HG03575 (cell line): ENCODE data around the gene SCEL.

Source experiments
- ATAC-seq: cut with Tn5 transposase; IDR thresholded peaks from one replicate; pipeline ENCODE4 v1.9.1; 2021; ENCODE audit not compliant: unreplicated experiment, insufficient number of reproducible peaks, low FRiP score; ENCODE audit errors: extremely low read depth

The SCEL gene

GRCh38 chr13:77519808-77520207 lies 15.7 kb upstream of the SCEL start:
- ATAC-seq, result no peak

GRCh38 chr13:77521194-77521593 lies 14.3 kb upstream of the SCEL start:
- no peak for ATAC-seq

DNA sequence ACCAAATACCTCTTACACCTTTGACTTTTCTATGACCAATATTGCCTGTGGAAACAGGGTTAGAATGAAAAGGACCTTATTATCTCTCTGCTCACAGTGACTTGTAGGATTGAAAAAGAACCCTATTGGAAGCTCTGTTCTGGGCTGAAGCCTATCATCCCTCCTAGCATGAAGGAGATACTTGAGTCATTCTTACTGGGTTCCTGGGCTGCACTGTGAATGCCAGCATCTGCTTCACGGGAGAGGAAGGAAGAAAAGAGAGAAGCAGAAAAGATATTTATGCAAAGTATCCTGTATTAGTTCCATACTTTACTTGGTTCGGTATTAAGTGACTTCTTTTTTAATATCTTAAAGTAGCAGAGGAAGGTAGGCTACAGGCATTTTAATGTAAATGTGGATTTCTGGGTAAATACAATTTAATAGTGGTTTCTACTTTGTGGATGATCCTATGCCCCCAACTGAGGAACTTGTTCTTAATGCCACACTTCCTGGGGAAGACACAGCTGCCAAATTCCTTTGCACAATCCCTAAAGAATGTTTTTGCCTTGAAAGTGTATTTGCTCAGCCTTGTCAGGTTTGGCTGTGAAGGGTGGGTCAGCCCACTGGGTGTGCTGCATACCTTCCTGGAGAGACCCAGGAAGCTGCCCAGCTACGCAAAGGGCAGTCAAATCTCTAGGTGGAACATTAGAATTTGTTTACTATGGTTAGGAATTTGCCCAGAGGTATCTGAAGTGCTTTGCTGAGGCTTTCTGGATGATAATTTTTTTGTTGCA lies 13.7 kb upstream of the SCEL start:
- no peak for ATAC-seq

GRCh38 chr13:77522444-77522843 lies 13.1 kb upstream of the SCEL start:
- no peak for ATAC-seq

GRCh38 chr13:77523386-77523785 lies 12.1 kb upstream of the SCEL start:
- ATAC-seq, result no peak

DNA sequence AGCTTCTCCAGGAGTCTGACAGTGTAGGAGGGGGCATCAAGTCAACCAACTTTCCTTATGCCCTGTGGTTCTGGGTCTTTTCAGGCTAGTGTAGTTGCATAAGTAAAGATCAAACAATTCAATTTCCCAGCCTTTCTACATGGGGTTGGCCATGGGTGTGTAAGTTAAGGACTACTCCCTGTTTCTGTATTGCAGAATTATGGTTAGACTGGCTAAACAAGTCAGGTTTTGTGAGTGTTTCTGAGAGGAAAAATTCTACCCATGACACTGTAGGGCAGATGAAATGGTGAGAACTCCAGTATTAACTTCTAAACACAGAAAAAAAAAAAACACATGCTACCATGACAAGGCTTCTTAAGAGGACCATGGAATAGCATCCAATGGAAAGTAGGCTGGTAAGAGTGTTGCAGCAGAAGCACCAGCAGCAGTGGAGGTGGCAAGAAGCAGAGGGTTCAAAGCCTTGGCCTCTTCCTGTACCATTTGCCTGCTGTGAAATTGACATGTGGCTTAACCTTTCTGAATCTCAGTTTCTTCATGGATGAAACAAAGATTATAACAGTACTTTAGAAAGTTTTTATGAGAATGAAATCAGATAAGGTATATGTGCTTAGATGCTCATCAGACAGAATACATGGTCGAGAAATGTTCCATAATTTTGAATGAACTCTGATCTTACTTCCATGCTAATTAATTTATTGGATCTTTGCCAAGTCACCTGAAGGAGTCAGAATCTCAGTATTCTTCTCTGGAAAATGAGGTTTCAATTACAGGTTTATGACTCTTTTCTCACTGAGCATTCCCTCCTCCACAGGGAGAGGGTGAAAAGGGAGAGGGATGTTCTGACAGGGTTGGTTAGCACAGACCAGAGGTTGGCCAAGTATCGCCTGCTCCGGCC lies 11.4 kb upstream of the SCEL start:
- ATAC-seq, result no peak

- no peak for ATAC-seq
Observed at GRCh38 chr13:77528414-77528813, 7.1 kb upstream of the SCEL start.

- peak; percentile 68 for ATAC-seq
Observed at GRCh38 chr13:77528834-77529500, 6.5 kb upstream of the SCEL start.

GRCh38 chr13:77529501-77529840 lies 6.0 kb upstream of the SCEL start:
- no peak for ATAC-seq

DNA sequence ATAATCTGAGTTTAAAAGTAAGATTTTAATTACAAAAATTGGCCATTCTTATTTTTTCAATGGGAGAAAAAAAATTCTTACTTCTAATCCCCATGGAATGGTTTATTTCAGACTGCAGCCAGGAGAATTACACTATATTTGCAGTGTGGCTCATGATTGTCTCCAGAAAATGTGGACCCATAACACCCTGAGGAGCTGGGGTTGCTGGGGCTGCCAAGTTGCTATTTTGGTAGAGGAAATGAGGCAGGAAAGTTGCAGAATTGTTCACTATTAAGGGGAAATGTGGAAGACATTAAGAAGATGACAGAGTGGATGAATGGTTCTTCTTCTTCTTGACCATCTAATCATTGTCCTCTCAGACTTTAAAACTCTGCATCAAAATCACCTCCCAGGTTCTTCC lies 4.6 kb upstream of the SCEL start:
- no peak for ATAC-seq

DNA sequence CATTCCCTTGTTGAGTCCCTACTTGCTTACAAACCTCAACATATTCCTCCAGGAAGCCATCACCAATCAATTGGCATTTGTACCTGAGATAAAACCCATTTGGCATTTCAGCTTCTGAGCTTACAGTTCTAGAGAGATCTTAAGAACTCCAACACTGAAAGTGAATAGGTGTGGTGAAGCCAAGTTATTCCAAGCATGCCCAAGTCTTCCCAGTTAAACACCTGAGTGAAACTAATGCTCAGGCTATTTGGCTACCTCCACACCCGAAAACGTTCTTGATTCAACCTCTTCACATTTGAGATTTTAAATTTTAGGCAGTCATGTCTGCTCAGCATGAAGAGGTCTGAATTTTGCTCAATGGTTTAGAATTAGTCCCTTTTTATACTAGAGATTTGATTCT lies 2.5 kb upstream of the SCEL start:
- ATAC-seq, result no peak

GRCh38 chr13:77533875-77534788 lies 1.4 kb upstream of the SCEL start:
- no peak for ATAC-seq

GRCh38 chr13:77536358-77536757 lies 852 bp downstream of the SCEL start:
- no peak for ATAC-seq

DNA sequence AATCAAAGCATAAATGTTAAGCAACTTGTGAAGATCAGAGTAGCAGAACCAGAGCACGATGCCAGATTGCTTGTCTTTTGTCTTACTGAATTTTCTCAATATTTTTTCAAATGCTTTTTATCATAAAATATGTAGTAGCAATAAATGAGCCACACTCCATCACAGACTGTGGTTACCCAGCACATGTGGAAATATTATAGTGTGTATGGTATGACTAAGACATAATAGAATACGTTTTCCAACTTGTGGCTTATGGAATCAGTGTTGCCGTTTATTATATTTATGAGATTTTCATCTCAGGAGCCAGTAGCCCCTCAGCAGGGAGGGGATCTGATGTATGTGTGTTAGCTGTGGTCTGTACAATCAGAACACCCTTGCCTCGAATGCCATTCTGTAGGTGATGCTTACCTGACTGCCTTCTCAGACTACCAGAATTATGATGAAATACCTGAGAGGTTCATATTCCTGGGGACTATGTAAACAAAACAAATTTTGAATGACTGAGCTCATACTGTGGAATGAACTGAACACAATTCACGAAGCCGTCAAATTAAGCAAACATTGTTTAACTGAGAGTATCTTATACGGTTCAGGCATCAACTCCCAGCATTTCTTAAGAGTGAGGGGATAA lies 1.9 kb downstream of the SCEL start:
- no peak for ATAC-seq

- ATAC-seq, result no peak
Observed at GRCh38 chr13:77543711-77544110, 8.2 kb downstream of the SCEL start.

DNA sequence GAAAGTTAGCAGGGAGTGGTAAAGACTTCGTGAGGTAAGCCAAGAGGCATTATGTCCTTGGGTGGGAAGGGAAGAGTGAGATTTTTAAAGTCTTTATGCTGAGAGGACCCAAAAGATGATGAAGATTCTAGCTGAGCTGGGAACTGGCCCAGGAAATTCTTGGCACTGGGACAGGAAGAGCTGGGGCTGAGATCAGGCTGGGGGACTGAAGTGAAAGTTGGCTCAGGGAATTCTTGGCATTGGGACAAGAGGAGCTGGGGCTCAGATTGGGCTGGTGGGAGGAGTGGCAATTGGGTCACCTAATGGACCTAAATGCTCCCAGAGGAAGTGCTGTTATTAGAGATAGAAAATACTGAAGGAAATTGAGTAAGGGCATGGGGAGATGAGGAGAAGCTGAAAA lies 8.8 kb downstream of the SCEL start:
- no peak for ATAC-seq

- ATAC-seq, result peak; percentile 58
Observed at GRCh38 chr13:77544758-77545338, 9.3 kb downstream of the SCEL start.
